NCI-H526 treated with DMSO at 0.1 percent for 48 hours (cell line): ENCODE results near the gene INTS12.
A peak's percentile ranks its signal among the peaks of the same experiment; 100 is the strongest.
"Not testable (repeated sequence)": the region's sequence is repeated elsewhere in the genome, so short reads cannot be mapped to it uniquely, and the experiment has no call there.

ENCODE experiments used
- DNase-seq: peaks from one replicate; lab custom pipeline; 2025; lab: John Stamatoyannopoulos, UW

INTS12 gene

DNA sequence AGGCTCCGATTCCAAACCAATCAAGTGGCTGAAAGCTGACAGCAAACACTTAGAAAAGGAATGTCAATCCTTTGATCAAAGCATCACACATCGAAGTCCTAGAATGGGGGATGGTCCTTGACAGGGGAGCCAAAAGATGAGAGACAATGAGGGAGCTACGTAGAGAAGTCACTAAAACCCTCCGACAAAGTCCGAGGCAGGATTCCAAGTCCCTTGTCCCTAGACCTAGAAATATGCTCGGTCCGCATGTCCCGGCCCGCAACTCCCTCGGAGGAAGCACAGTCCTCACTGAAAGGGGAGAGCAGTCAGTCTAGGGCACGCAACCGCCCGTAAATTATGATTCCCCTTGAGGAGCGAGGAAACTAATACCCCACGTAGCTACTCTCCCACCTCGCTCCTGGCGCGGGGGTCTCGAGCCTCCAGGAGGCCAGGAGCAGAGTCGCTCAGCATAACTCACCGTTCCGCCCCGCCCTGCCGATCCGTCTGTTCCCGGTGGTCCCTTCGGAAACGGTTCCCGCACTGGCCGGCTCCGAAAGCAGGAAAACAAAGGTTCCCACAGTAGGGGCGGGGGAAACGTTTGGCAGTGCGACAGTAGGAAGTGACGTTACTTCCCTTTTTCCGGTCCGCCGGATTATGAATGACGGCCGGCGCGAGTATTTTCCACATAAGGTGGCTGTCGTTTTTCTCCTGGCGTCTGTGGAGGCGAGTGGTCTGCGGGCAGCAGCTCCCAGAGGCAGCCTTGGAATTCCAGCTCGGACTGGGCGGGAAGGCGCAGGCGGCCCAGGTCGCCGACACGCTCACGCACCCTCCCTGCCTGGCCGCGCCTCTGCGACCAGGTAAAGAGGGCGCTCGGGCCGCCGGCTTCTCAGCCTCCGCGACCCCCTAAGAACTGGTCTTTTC is at the start of gene INTS12, which contains the start of gene GSTCD:
INTS12 (minus strand) TSS at position 509 of the 900 bp plus-strand sequence. CDS start 8,684 bp downstream, outside the sequence.
GSTCD (plus strand) TSS at position 604 of the 900 bp plus-strand sequence. CDS start 8,830 bp downstream, outside the sequence.
- DNase-seq, result peak; percentile 81

GRCh38 chr4:105755375-105755774 is 46.9 kb upstream of the INTS12 start:
- no peak for DNase-seq

- peak; percentile 41 for DNase-seq
These were observed 44.9 kb upstream of the INTS12 start for GRCh38 chr4:105753361-105753760.

DNA sequence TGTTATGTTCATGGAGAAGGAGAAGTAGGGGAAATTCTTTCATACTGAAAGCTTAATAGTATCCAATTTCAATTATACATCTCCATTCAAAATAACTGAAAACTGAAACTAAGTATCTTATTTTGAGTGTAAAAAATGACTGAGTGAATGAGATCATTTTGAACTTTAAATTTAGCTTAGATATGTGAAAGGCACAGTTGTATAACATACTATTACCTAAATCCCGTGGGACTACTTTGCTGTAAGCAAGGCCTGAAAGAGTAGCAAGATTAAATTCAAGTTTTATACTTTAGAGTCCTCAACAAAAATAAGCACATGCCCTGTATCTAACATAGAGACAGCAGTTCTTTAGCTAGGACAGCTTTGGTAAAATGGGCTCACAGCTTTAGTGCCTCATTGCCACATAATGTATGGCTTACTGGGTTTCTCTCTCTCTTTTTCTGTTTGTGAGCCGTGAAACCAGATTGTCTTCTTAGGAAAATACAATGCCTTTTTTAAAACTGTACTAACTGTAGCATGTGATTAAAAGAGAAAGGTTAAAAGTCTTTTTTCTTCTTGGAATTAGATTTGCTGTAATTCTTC is 43.3 kb upstream of the INTS12 start:
- DNase-seq, result no peak

GRCh38 chr4:105748222-105748621 is 39.7 kb upstream of the INTS12 start:
- DNase-seq, result no peak

- no peak for DNase-seq
These were observed 33.1 kb upstream of the INTS12 start for GRCh38 chr4:105741548-105741947.

DNA sequence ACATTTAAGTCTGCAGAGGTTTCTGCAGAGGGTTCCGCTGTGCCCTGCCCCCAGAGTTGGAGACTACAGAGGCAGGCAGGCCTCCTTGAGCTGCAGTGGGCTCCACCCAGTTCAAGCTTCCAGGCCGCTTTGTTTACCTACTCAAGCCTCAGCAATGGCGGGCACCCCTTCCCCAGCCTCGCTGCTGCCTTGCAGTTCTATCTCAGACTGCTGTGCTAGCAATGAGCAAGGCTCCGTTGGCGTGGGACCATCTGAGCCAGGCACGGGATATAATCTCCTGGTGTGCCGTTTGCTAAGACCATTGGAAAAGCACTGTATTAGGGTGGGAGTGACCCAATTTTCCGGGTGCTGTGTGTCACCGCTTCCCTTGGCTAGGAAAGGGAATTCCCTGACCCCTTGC is 26.7 kb upstream of the INTS12 start:
- not testable (repeated sequence) for DNase-seq

DNA sequence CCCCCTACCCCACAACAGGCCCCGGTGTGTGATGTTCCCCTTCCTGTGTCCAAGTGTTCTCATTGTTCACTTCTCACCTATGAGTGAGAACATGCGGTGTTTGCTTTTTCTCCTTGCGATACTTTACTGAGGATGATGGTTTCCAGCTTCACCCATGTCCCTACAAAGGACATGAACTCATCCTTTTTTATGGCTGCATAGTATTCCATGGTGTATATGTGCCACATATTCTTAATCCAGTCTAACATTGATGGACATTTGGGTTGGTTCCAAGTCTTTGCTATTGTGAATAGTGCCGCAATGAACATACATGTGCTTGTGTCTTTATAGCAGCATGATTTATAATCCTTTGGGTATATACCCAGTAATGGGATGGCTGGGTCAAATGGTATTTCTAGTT is 21.4 kb upstream of the INTS12 start:
- not testable (repeated sequence) for DNase-seq

DNA sequence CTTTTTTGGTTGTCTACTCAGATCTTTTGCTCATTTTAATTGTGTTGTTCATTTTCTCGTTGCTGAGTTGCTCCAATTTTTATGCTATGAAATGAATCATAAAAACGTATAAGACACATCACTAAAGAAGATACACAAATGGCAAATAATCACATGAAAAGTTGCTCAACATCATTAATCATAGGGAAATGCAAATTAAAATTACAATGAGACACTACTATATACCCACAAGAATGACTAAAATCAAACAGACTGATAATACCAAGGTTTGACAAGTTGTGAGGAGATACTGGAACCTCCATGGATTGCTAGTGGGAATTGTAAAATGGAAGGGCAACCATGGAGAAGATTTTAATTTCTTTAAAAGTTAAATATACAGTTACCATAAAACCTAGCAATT is 17.1 kb upstream of the INTS12 start:
- DNase-seq, result no peak

GRCh38 chr4:105719204-105719603 is 10.7 kb upstream of the INTS12 start:
- no peak for DNase-seq

DNA sequence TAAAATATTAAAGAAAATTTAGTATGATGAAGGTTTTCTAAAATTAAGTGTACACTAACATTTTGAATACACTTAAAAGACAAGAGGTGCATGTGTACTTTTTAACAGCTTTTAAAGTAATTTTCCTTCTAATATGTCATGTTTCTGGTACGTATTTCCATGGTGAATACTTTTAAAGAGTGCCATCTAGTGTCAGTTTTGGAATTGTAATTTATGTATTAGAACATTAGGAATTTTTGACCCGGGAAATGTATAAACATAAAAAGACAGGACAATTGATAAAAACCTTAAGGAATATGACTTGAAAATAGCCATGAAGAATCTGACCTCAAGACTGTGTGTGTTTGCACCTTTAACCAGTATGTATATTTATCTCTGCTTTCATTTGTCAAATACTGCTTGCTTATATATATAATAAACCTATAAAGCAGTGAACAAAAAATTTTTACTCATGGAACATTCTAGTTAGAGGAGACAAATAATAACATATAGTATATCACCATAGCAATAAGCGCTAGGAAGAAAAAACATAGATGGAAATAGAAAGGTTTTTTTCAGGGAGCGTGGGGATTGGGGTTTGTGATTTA is 7.3 kb upstream of the INTS12 start:
- DNase-seq, result no peak

DNA sequence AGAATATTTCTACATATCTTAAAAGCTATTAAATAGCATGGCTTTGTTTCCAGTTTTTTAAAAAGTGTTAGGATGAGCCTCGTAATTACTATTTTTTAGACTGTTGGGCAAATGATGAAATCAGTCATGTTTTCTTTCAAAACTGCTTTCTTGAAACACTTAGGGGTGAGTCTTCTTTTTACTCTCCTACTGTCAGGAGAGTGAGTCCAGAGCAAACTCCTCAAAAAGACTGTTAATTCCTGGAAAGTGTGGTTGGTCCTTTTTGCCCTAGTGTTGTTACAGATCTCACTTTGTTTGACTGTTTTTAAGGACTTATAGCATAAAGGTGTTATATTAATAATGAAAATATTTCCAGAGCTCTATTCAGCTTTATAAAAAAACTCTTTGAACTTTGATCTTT is 6.4 kb upstream of the INTS12 start:
- DNase-seq, result no peak

- no peak for DNase-seq
These were observed 5.6 kb upstream of the INTS12 start for GRCh38 chr4:105714071-105714521.

GRCh38 chr4:105712766-105713165 is 4.3 kb upstream of the INTS12 start:
- no peak for DNase-seq

DNA sequence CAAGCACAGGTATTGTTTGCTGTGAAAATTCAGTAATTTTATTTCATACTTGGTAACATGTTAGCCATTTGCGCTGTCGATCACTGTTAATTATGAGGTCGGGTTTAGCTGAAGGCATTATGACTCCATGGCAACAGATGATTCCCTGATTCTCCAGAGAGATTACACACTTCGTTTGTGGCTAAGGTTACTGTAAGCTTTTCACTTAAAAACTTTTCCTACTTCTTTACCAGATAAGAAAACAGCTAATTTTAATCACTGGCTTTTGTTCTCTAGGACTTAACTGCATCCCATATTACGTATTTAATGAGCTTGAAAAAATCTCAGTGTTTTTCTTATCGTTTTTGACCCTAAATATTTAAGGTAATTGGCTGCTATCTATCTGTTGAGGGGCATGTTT is 2.2 kb upstream of the INTS12 start:
- no peak for DNase-seq

- no peak for DNase-seq
These were observed 1.6 kb upstream of the INTS12 start for GRCh38 chr4:105710012-105710600.

DNA sequence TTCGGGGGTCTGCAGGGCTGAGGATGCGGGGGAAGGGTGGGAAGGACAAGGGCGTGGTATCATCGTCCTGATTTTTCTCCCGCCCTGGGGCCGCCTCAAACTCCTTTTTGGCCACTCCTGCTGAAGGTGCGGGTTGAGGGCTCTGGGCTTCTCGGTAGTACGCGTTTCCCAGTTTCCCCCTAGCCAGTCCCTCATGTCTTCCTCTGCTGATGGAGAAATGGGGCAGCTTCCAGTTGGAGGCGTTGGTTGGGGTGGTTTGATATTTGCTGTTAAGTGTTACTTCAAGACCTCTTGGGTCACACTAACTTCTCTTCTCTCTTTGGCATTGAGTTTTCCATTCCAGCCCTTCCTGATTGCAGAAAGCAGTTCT is 577 bp upstream of the INTS12 start:
- DNase-seq, result no peak

- no peak for DNase-seq
These were observed 708 bp downstream of the INTS12 start for GRCh38 chr4:105707782-105708180.

DNA sequence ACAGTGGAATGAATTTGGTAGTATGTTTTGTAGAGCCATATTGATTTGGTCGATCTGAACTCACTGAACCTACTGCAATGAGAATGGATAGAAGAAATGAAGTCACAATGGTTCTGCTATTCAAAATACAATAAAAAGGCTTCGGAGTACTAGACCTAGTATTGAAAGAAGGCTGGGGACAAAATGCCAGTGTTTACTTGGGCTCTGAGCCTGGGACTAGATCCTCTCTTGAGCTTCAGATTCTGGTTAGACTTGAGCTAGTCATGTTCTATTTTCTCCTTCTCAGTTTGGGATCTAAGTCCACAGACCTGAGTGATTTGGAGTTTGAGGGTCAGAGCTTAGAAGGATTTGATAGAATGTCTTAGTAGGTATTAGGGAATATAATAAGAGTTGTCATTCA is 9.9 kb downstream of the INTS12 start:
- no peak for DNase-seq

GRCh38 chr4:105695832-105696231 is 12.7 kb downstream of the INTS12 start:
- DNase-seq, result not testable (repeated sequence)

DNA sequence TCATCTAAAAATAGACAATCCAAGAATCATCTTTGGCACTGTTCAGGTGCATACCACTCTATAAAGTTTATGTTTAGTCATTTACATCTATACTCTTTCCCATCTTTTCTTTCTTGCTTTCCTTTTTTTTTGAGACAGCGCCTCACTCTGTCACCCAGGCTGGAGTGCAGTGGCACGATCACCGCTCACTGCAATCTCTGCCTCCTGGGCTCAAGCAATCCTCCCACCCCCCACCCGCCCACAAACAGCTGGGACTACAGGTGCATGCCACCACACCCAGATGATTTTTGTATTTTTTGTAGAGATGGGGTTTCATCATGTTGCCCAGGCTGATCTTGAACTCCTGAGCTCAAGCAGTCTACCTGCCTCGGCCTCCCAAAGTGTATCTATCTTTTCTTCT is 13.7 kb downstream of the INTS12 start:
- not testable (repeated sequence) for DNase-seq

DNA sequence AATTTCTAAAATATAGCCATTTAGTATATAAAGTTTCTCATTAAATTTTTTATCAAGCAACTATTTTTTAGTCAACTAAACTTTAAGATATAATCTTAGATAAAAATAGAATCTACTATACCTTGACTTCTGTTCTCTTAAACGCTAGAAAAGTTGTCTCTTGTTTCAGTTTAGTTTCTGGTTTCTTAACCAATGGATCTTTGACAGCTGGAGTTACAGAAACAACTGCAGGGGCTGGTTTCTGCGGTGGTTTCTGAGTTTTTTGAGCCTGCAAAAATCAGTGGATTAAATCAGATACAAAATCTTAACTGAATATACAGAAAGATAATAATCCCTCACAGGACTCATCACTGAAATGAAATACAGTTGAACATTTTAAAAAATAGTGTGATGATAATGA is 21.9 kb downstream of the INTS12 start:
- DNase-seq, result no peak

DNA sequence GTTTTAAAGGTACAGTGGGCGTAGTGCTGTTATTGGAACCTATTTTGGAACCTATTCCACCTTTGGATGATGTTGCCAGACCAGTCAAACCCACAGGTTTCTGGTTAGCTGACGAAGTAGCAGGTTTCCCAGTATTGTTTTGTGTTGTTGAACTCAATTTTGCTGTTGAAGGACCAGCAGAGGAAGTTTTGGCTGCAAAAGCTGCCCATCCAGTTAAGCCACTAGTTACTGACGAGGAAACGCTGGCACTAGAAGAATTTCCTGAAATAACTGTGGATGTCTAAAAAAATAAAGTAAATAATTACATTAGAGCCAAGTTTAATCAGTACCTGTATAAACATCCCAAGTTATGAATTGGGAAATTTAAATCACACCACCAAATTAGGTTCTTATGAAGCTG is 25.5 kb downstream of the INTS12 start:
- DNase-seq, result no peak
